ENCODE measurements around the gene CD99.

DNA sequence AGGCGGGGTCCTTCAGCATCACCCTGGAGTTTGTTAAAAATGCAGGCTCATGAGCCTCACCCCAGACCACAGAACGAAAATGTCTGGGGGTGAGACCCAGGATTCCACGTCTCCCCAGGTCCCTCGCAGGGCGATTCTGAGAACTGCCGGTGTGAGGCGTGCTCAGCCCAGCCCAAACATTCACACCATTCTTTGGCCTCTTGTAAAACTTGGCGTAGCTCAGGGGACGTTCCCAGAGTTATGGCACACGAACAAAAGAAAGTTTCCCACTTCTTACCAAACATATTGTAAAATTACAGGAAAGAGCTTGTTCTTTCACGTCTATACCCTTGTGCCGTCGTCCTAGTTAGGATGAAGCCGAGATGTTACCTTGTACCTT is 12.9 kb downstream of the CD99 start:
- TF ChIP-seq, protein P1, sequence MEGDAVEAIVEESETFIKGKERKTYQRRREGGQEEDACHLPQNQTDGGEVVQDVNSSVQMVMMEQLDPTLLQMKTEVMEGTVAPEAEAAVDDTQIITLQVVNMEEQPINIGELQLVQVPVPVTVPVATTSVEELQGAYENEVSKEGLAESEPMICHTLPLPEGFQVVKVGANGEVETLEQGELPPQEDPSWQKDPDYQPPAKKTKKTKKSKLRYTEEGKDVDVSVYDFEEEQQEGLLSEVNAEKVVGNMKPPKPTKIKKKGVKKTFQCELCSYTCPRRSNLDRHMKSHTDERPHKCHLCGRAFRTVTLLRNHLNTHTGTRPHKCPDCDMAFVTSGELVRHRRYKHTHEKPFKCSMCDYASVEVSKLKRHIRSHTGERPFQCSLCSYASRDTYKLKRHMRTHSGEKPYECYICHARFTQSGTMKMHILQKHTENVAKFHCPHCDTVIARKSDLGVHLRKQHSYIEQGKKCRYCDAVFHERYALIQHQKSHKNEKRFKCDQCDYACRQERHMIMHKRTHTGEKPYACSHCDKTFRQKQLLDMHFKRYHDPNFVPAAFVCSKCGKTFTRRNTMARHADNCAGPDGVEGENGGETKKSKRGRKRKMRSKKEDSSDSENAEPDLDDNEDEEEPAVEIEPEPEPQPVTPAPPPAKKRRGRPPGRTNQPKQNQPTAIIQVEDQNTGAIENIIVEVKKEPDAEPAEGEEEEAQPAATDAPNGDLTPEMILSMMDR (conservative IDR thresholded peaks at IDR 0.05 in 1 of 2, IDR thresholded peaks at IDR 0.05 in 1 of 2; ENCODE audit: low read depth in 1 of 2, low read length in 2 of 2): peak in 1 of 2 donors; percentile 28
- TF ChIP-seq EZH2 (IDR thresholded peaks at IDR 0.05; ENCODE audit: low read length, missing control alignments): no peak

Measured in fibroblast of lung (primary cell).